WTC11 (cell line): Measurements from ENCODE around the gene AIG1.

Experiments
- ATF1 ChIP-seq: sonication (generic); formaldehyde crosslinking; IDR thresholded peaks from 2 replicates; pipeline ENCODE4 v1.8.1; 2023; ENCODE audit warnings: mild to moderate bottlenecking, moderate library complexity, missing genetic modification reagents
- ATF6 ChIP-seq: sonication (generic); formaldehyde crosslinking; IDR thresholded peaks from 2 replicates; pipeline ENCODE4 v1.8.1; 2023; ENCODE audit warnings: mild to moderate bottlenecking, missing genetic modification reagents
- CTCF ChIP-seq: fragments of 200-600 bp; IDR thresholded peaks from 2 replicates; pipeline ENCODE4 v1.8.0; 2022; ENCODE audit warnings: antibody characterized with exemption
- E2F4 ChIP-seq: sonication (generic); formaldehyde crosslinking; IDR thresholded peaks from 2 replicates; pipeline ENCODE4 v1.8.1; 2022; ENCODE audit warnings: low read depth, mild to moderate bottlenecking, moderate library complexity, missing genetic modification reagents, borderline replicate concordance
- ETV6 ChIP-seq: sonication (generic); formaldehyde crosslinking; IDR thresholded peaks from 2 replicates; pipeline ENCODE4 v1.8.1; 2022; ENCODE audit warnings: mild to moderate bottlenecking, missing genetic modification reagents
- HMGXB4 ChIP-seq: sonication (generic); formaldehyde crosslinking; IDR thresholded peaks from 2 replicates; pipeline ENCODE4 v1.8.1; 2023; ENCODE audit warnings: mild to moderate bottlenecking, moderate library complexity, missing genetic modification reagents
- IRF1 ChIP-seq: sonication (generic); formaldehyde crosslinking; IDR thresholded peaks from 2 replicates; pipeline ENCODE4 v1.8.0; 2023; ENCODE audit warnings: missing genetic modification reagents
- MAX ChIP-seq: sonication (generic); formaldehyde crosslinking; IDR thresholded peaks from 2 replicates; pipeline ENCODE4 v1.8.0; 2022; ENCODE audit warnings: mild to moderate bottlenecking, missing genetic modification reagents
- SMAD4 ChIP-seq: sonication (generic); formaldehyde crosslinking; IDR thresholded peaks from 2 replicates; pipeline ENCODE4 v1.8.0; 2022; ENCODE audit warnings: mild to moderate bottlenecking, missing genetic modification reagents
- SOX15 ChIP-seq: fragments of 250-450 bp; sonication (Bioruptor Pico); IDR thresholded peaks from 2 replicates; pipeline ENCODE4 v1.9.0; 2021; ENCODE audit warnings: mild to moderate bottlenecking
- TEAD4 ChIP-seq: sonication (generic); formaldehyde crosslinking; IDR thresholded peaks from 2 replicates; pipeline ENCODE4 v1.8.0; 2022; ENCODE audit warnings: mild to moderate bottlenecking, missing genetic modification reagents
- ZNF232 ChIP-seq: sonication (generic); formaldehyde crosslinking; IDR thresholded peaks from 2 replicates; pipeline ENCODE4 v1.8.0; 2022; ENCODE audit warnings: mild to moderate bottlenecking, missing genetic modification reagents
- ZNF416 ChIP-seq: fragments of 250-450 bp; sonication (Bioruptor Pico); IDR thresholded peaks from 2 replicates; pipeline ENCODE4 v1.9.0; 2021; ENCODE audit warnings: mild to moderate bottlenecking, inconsistent platforms

GRCh38 chr6:143329323-143329722 is 268.6 kb downstream of the AIG1 start:
- TF ChIP-seq IRF1 (CRISPR knock-in tag): no peak
- TF ChIP-seq CTCF: no peak
- no peak for TF ChIP-seq ATF6
- TF ChIP-seq MAX (CRISPR knock-in tag): no peak
- TF ChIP-seq E2F4: no peak
- TF ChIP-seq SMAD4 (CRISPR knock-in tag): no peak
- TF ChIP-seq ZNF416 (CRISPR knock-in tag): no peak
- no peak for TF ChIP-seq TEAD4 (CRISPR knock-in tag)
- no peak for TF ChIP-seq SOX15 (CRISPR knock-in tag)
- no peak for TF ChIP-seq ETV6
- TF ChIP-seq ATF1 (CRISPR knock-in tag): no peak
- no peak for TF ChIP-seq HMGXB4 (CRISPR knock-in tag)
- TF ChIP-seq ZNF232: no peak
